Prostate gland (tissue), 2 donors: Measurements from ENCODE around the gene POLE. TPM values are rescaled to one million over a fixed set of nuclear protein-coding genes. Genes with fewer than 3 reads are reported as not detected.

Experiments
- DNase-seq: peaks from one replicate; pipeline ENCODE4 v3.0.0-alpha.2; 2019; ENCODE audit warnings: low spot score
- H3K27ac ChIP-seq, 2 donors: fragments of 200-600 bp; sonication (generic); 2 replicates each; pipeline ENCODE4 v1.5.1; 2017 to 2019
- H3K27me3 ChIP-seq: fragments of 200-600 bp; sonication (generic); replicated peaks from 2 replicates; pipeline ENCODE4 v1.5.1; 2019; ENCODE audit not compliant: insufficient read depth
- H3K36me3 ChIP-seq, 2 donors: fragments of 200-600 bp; sonication (generic); 1 replicate in 1 of 2; 2 replicates in 1 of 2; pipeline versions ENCODE4 v1.5.1 to v1.8.1; 2017 to 2019
- H3K4me1 ChIP-seq: fragments of 200-600 bp; sonication (generic); replicated peaks from 2 replicates; pipeline ENCODE4 v1.5.1; 2019
- H3K4me3 ChIP-seq, 2 donors: fragments of 200-600 bp; sonication (generic); 2 replicates each; pipeline ENCODE4 v1.5.1; 2017 to 2019
- H3K9me3 ChIP-seq: fragments of 200-600 bp; sonication (generic); 2 replicates; pipeline ENCODE4 v1.5.1; 2017
- CTCF ChIP-seq, 4 experiments: fragments of 200-600 bp in 2 of 4; fragments of 450-650 bp in 2 of 4; sonication (generic) in 2 of 4; IDR thresholded peaks; 1 replicate in 3 of 4; 2 replicates in 1 of 4; pipeline ENCODE4 v1.5.1; 2016 to 2019; ENCODE audit warnings: antibody characterized with exemption in 4 of 4, mild to moderate bottlenecking in 2 of 4, moderate library complexity in 2 of 4
- POLR2A ChIP-seq: fragments of 450-650 bp; IDR thresholded peaks from one replicate; pipeline ENCODE4 v1.6.1; 2016; ENCODE audit warnings: antibody characterized with exemption, mild to moderate bottlenecking
- POLR2AphosphoS5 ChIP-seq: sonication (generic); formaldehyde crosslinking; IDR thresholded peaks from one replicate; pipeline ENCODE4 v1.6.1; 2017; ENCODE audit warnings: antibody characterized with exemption
- WGBS: methylation state at CpG from one replicate; pipeline ENCODE4 v1.1.5; 2018; 5-methylcytosine and 5-hydroxymethylcytosine counted together
- intact Hi-C: fragments of 100-400 bp; cut with DNase I; formaldehyde crosslinking; loops from one replicate; pipeline ENCODE4 v1.14.2; 2022
- total RNA-seq, 2 donors: library from RNA; depleted of rRNA; stranded (reverse); fragments of >200 nt; gene quantifications; one replicate each; pipeline ENCODE4 v1.1.0, GENCODE V29; 2016

POLE gene
- total RNA-seq, 2 donors from 2014 or later = 41.8 to 65.4 TPM

DNA sequence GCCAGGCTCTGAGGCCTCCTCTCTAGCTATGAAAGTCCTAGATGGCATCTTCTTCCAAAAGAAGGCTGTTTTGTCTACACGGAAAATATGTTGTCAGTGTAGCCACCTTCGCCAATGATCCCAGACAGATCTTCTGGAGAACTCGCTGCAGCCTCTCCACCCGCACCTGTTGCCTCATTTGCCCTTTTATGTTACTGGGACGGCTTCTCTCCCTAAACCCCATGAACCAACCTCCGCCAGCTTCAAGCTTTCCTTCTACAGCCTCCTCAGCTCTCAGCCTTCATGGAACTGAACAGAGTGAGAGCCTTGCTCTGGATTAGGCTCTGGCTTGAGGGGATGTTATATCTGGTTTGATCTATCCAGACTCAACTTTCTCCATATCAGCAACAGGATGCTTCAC lies 57.8 kb downstream of the POLE start:
- TF ChIP-seq POLR2A (no peak), CTCF (IDR thresholded peaks at IDR 0.05) (no peak), POLR2AphosphoS5 (no peak)

DNA sequence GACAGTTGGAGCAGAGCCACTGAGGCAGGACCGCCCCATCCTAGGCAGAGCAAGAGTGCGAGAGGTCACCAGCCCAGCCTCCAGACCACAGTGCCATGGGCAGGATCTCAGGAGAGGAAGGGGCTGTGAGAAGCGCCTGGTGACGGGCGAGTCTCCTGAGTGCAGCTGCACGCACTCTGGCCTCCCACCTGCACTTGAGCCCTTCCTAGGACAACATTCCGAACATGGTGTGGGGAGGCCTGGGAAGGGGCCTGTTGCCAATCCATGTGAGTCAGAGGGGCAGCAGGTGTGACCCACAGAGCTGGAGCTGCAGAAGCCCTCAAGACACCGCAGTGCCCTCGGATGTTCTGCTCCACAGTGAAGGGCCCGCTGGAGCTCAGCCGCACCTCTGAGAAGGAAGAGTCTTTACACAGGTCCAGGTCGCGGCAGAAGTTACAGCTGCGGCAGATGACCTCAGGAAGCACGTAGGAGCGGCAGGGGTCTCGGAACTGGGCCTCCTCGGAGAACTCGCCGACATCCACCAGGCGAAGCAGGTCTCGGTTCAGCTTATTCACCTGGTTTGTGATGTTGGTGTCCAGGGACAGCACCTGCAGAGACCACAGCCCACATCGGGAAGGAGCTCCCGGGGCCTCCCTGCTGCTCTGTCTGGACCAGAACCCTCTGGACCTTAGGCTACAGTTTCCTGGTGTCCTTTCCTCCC lies 61.3 kb downstream of the POLE start:
- Histone ChIP-seq H3K27me3 (no peaks in the 10 kb centered on the region), H3K36me3 (no peaks in the 10 kb centered on the region), H3K9me3 (no peaks in the 10 kb centered on the region), H3K4me3 (no peak overlapping the region), H3K4me1 (no peaks in the 10 kb centered on the region), H3K27ac (no peak overlapping the region)
- TF ChIP-seq CTCF (IDR thresholded peaks at IDR 0.05) = no peak
- intact Hi-C loops = no loop called here
- DNase-seq = no peak
- WGBS = 97% methylated on average over 24 of the region's 24 CpGs

More for the DNA sequence above, 57.8 kb downstream of the POLE start:
- no peak overlapping the region for H3K4me3 ChIP-seq
- no peak for DNase-seq
- WGBS = 97% methylated on average over 6 of the region's 6 CpGs
- H3K27ac ChIP-seq = no peak overlapping the region
- H3K36me3 ChIP-seq = peaks cover 0 to 10% of the 10 kb centered on the region in 2 donors
- intact Hi-C loops = no loop called here
- H3K9me3 ChIP-seq = no peaks in the 10 kb centered on the region
- no peaks in the 10 kb centered on the region for H3K4me1 ChIP-seq
- no peaks in the 10 kb centered on the region for H3K27me3 ChIP-seq

- TF ChIP-seq POLR2AphosphoS5 (no peak), CTCF (IDR thresholded peaks at IDR 0.05) (no peak), POLR2A (no peak)
- 91% methylated on average over 28 of the region's 32 CpGs for WGBS
- Histone ChIP-seq H3K4me3 (no peak overlapping the region), H3K27ac (no peak overlapping the region), H3K9me3 (no peaks in the 10 kb centered on the region), H3K36me3 (no peaks in the 10 kb centered on the region), H3K27me3 (no peaks in the 10 kb centered on the region), H3K4me1 (no peaks in the 10 kb centered on the region)
- intact Hi-C loops = no loop called here
- DNase-seq = no peak
Measured at GRCh38 chr12:132624910-132625630, 62.1 kb downstream of the POLE start.

GRCh38 chr12:132624186-132624855 lies 62.8 kb downstream of the POLE start:
- intact Hi-C loops = no loop called here
- Histone ChIP-seq H3K36me3 (no peaks in the 10 kb centered on the region), H3K27ac (no peak overlapping the region), H3K4me1 (no peaks in the 10 kb centered on the region), H3K27me3 (no peaks in the 10 kb centered on the region), H3K4me3 (no peak overlapping the region), H3K9me3 (no peaks in the 10 kb centered on the region)
- TF ChIP-seq CTCF (IDR thresholded peaks at IDR 0.05) = no peak
- TF ChIP-seq POLR2A = no peak
- no peak for TF ChIP-seq POLR2AphosphoS5
- 88% methylated on average over 22 of the region's 22 CpGs for WGBS
- DNase-seq = no peak
